Measurements from ENCODE around the gene NAV2.

DNA sequence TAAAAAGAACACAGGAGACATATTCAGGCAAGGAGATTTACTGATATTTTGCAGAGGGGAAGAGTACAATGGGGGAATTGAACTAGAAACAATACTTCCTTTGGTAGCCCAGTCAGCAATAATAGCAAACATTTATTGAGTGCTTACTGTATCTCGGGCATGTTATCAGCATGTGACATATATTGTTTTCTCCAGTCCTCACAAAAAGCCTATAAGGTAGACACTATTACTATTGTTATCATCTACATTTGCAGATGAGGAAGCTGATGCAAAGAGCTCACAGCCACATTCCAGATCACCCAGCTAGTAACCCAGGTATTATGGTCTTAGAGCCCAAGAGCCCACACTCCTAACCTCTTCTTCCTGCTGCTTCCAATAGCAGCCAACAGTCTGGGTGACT is 27.9 kb downstream of the NAV2 start:
- no peak for TF ChIP-seq POLR2A (IDR thresholded peaks at IDR 0.05)
- TF ChIP-seq, protein P1, sequence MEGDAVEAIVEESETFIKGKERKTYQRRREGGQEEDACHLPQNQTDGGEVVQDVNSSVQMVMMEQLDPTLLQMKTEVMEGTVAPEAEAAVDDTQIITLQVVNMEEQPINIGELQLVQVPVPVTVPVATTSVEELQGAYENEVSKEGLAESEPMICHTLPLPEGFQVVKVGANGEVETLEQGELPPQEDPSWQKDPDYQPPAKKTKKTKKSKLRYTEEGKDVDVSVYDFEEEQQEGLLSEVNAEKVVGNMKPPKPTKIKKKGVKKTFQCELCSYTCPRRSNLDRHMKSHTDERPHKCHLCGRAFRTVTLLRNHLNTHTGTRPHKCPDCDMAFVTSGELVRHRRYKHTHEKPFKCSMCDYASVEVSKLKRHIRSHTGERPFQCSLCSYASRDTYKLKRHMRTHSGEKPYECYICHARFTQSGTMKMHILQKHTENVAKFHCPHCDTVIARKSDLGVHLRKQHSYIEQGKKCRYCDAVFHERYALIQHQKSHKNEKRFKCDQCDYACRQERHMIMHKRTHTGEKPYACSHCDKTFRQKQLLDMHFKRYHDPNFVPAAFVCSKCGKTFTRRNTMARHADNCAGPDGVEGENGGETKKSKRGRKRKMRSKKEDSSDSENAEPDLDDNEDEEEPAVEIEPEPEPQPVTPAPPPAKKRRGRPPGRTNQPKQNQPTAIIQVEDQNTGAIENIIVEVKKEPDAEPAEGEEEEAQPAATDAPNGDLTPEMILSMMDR (IDR thresholded peaks at IDR 0.05), result no peak
